ENCODE measurements around the gene MRPS18A. TPM values are rescaled to one million over a fixed set of nuclear protein-coding genes. Genes with fewer than 3 reads are reported as not detected.

MRPS18A gene
- total and polyA plus RNA-seq, 2 of the 8 experiments (the other 6 are each of a cell fraction or from before 2014, with no cell fraction given), result 48.3 to 121 TPM

DNA sequence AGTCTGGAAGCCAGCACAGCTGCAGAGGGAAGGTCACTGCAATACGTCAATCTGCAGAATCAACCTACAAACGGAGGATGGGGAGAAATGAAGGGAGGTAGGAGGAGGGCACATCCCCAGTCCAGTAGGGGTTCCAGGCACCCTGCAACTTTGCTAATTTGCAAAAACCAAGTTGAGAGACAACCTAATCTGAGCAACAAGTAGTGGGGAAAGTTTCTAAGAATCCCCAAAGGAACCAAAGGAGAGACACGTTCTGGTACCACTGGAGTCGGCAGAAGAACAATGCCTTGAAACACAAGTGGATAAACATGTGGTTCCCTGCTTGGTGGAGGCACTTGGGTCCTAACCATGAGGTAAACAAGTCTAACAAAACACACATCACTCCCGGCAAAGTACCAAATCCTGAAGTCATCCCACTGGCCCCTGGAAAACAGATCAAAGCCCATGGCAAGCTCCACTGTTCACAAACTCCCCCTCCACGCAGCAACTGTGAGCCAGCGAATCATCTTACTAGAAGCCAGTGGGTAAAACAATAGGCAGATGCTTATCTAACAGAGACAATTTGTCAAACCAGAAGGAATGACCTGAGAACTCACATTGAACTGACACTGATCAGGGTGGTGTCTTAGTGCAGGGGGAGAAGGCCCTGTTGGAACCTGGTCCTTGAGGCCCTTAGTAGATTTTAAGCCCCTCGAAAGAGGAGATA is 4.7 kb downstream of the MRPS18A start (continued):
- TF ChIP-seq, protein P1, sequence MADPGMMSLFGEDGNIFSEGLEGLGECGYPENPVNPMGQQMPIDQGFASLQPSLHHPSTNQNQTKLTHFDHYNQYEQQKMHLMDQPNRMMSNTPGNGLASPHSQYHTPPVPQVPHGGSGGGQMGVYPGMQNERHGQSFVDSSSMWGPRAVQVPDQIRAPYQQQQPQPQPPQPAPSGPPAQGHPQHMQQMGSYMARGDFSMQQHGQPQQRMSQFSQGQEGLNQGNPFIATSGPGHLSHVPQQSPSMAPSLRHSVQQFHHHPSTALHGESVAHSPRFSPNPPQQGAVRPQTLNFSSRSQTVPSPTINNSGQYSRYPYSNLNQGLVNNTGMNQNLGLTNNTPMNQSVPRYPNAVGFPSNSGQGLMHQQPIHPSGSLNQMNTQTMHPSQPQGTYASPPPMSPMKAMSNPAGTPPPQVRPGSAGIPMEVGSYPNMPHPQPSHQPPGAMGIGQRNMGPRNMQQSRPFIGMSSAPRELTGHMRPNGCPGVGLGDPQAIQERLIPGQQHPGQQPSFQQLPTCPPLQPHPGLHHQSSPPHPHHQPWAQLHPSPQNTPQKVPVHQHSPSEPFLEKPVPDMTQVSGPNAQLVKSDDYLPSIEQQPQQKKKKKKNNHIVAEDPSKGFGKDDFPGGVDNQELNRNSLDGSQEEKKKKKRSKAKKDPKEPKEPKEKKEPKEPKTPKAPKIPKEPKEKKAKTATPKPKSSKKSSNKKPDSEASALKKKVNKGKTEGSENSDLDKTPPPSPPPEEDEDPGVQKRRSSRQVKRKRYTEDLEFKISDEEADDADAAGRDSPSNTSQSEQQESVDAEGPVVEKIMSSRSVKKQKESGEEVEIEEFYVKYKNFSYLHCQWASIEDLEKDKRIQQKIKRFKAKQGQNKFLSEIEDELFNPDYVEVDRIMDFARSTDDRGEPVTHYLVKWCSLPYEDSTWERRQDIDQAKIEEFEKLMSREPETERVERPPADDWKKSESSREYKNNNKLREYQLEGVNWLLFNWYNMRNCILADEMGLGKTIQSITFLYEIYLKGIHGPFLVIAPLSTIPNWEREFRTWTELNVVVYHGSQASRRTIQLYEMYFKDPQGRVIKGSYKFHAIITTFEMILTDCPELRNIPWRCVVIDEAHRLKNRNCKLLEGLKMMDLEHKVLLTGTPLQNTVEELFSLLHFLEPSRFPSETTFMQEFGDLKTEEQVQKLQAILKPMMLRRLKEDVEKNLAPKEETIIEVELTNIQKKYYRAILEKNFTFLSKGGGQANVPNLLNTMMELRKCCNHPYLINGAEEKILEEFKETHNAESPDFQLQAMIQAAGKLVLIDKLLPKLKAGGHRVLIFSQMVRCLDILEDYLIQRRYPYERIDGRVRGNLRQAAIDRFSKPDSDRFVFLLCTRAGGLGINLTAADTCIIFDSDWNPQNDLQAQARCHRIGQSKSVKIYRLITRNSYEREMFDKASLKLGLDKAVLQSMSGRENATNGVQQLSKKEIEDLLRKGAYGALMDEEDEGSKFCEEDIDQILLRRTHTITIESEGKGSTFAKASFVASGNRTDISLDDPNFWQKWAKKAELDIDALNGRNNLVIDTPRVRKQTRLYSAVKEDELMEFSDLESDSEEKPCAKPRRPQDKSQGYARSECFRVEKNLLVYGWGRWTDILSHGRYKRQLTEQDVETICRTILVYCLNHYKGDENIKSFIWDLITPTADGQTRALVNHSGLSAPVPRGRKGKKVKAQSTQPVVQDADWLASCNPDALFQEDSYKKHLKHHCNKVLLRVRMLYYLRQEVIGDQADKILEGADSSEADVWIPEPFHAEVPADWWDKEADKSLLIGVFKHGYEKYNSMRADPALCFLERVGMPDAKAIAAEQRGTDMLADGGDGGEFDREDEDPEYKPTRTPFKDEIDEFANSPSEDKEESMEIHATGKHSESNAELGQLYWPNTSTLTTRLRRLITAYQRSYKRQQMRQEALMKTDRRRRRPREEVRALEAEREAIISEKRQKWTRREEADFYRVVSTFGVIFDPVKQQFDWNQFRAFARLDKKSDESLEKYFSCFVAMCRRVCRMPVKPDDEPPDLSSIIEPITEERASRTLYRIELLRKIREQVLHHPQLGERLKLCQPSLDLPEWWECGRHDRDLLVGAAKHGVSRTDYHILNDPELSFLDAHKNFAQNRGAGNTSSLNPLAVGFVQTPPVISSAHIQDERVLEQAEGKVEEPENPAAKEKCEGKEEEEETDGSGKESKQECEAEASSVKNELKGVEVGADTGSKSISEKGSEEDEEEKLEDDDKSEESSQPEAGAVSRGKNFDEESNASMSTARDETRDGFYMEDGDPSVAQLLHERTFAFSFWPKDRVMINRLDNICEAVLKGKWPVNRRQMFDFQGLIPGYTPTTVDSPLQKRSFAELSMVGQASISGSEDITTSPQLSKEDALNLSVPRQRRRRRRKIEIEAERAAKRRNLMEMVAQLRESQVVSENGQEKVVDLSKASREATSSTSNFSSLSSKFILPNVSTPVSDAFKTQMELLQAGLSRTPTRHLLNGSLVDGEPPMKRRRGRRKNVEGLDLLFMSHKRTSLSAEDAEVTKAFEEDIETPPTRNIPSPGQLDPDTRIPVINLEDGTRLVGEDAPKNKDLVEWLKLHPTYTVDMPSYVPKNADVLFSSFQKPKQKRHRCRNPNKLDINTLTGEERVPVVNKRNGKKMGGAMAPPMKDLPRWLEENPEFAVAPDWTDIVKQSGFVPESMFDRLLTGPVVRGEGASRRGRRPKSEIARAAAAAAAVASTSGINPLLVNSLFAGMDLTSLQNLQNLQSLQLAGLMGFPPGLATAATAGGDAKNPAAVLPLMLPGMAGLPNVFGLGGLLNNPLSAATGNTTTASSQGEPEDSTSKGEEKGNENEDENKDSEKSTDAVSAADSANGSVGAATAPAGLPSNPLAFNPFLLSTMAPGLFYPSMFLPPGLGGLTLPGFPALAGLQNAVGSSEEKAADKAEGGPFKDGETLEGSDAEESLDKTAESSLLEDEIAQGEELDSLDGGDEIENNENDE (IDR thresholded peaks at IDR 0.05; ENCODE audit: insufficient replicate concordance, low read length), result no peak
- TF ChIP-seq, protein P2, sequence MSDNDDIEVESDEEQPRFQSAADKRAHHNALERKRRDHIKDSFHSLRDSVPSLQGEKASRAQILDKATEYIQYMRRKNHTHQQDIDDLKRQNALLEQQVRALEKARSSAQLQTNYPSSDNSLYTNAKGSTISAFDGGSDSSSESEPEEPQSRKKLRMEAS (IDR thresholded peaks at IDR 0.05), result no peak
- TF ChIP-seq PHF8 (conservative IDR thresholded peaks at IDR 0.05; ENCODE audit: low read depth, low read length), result no peak
- TF ChIP-seq, protein P3, sequence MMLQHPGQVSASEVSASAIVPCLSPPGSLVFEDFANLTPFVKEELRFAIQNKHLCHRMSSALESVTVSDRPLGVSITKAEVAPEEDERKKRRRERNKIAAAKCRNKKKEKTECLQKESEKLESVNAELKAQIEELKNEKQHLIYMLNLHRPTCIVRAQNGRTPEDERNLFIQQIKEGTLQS (IDR thresholded peaks at IDR 0.05; ENCODE audit: insufficient read depth, low read depth, low read length), result no peak
- TF ChIP-seq BCL11A (IDR thresholded peaks at IDR 0.05; ENCODE audit: low read depth in 2 of 2, low read length in 2 of 2), result no peak
- TF ChIP-seq SP2 (IDR thresholded peaks at IDR 0.05; ENCODE audit: low read length), result no peak
- TF ChIP-seq SIRT6 (IDR thresholded peaks at IDR 0.05; ENCODE audit: low read length), result no peak
- TF ChIP-seq CHD2 (IDR thresholded peaks at IDR 0.05; ENCODE audit: low read length), result no peak
- TF ChIP-seq KDM5A (IDR thresholded peaks at IDR 0.05; ENCODE audit: low read length), result no peak
- no peak for TF ChIP-seq CTBP2 (IDR thresholded peaks at IDR 0.05; ENCODE audit: borderline replicate concordance, insufficient read depth, insufficient read length, low read length)

Measured in H1 (cell line).